Ishikawa (cell line): ENCODE data around the gene CTNNA1.

Experiments used
- CEBPB ChIP-seq: IDR thresholded peaks from 2 replicates; pipeline ENCODE4 v1.6.1; 2012
- CREB1 ChIP-seq: IDR thresholded peaks from 2 replicates; pipeline ENCODE4 v1.6.1; 2012; ENCODE audit warnings: low read depth
- EGR1 ChIP-seq: IDR thresholded peaks from 2 replicates; pipeline ENCODE4 v1.6.1; 2012
- EP300 ChIP-seq: IDR thresholded peaks from 2 replicates; pipeline ENCODE4 v1.6.1; 2012; ENCODE audit warnings: borderline replicate concordance
- FOXM1 ChIP-seq: IDR thresholded peaks from 2 replicates; pipeline ENCODE4 v1.6.1; 2012; ENCODE audit warnings: low read depth, borderline replicate concordance
- MAX ChIP-seq: IDR thresholded peaks from 2 replicates; pipeline ENCODE4 v1.6.1; 2012
- NFIC ChIP-seq: IDR thresholded peaks from 2 replicates; pipeline ENCODE4 v1.6.1; 2012
- RAD21 ChIP-seq: IDR thresholded peaks from 2 replicates; pipeline ENCODE4 v1.6.1; 2012; ENCODE audit warnings: low read depth
- REST ChIP-seq: IDR thresholded peaks from 2 replicates; pipeline ENCODE4 v1.6.1; 2012; ENCODE audit warnings: low read depth, mild to moderate bottlenecking
- TAF1 ChIP-seq: IDR thresholded peaks from 2 replicates; pipeline ENCODE4 v1.6.1; 2012; ENCODE audit warnings: low read depth, mild to moderate bottlenecking
- TCF12 ChIP-seq: IDR thresholded peaks from 2 replicates; pipeline ENCODE4 v1.6.1; 2012; ENCODE audit warnings: low read depth
- TEAD4 ChIP-seq: IDR thresholded peaks from 2 replicates; pipeline ENCODE4 v1.6.1; 2012
- USF1 ChIP-seq: IDR thresholded peaks from 2 replicates; pipeline ENCODE4 v1.6.1; 2012
- YY1 ChIP-seq: IDR thresholded peaks from 2 replicates; pipeline ENCODE4 v1.6.1; 2012; ENCODE audit warnings: low read depth

GRCh38 chr5:138978581-138978980 is 225.4 kb downstream of the CTNNA1 start:
- no peak for TF ChIP-seq MAX
- TF ChIP-seq USF1, result no peak
- TF ChIP-seq FOXM1, result no peak
- no peak for TF ChIP-seq REST
- TF ChIP-seq YY1, result no peak
- TF ChIP-seq CEBPB, result no peak
- no peak for TF ChIP-seq RAD21
- no peak for TF ChIP-seq TAF1
- TF ChIP-seq CREB1, result no peak
- TF ChIP-seq EP300, result no peak
- TF ChIP-seq TCF12, result no peak
- TF ChIP-seq EGR1, result no peak
- TF ChIP-seq NFIC, result no peak
- TF ChIP-seq TEAD4, result no peak
